ENCODE measurements around the gene FBXL13. TPM values are rescaled to one million over a fixed set of nuclear protein-coding genes. Genes with fewer than 3 reads are reported as not detected.

The FBXL13 gene
- total and polyA plus RNA-seq, 2 experiments from 2014 or later: 1.2 to 2.5 TPM

DNA sequence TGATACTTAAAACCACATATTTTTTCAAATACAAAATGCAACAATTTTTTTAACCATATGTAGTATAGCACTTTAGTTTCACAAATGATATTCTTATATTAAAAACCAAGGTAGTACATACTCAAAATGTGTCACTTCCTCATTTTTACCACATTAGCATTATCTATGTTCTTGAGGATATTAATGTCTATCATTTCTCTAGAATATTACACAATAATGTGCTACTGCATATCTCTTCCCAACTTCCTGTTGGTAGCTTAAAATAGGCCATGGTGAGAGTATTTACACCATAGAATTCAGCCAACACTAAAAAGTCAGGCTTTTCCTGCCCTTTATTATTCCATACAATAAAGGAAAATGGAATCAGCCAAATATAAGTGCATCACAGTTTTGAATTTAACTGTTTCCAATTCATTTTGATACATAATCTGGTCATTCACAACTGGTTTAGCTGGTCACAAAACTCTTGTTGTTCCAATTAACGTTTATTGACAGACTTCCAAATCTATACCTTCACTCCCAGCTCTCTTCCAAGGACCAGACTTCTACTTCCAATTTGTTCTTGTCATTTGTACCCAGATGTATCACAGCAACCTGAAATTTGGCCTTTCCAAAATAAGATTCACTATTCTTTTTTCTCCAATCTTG lies 181.8 kb downstream of the FBXL13 start (continued):
- TF ChIP-seq, protein P1, sequence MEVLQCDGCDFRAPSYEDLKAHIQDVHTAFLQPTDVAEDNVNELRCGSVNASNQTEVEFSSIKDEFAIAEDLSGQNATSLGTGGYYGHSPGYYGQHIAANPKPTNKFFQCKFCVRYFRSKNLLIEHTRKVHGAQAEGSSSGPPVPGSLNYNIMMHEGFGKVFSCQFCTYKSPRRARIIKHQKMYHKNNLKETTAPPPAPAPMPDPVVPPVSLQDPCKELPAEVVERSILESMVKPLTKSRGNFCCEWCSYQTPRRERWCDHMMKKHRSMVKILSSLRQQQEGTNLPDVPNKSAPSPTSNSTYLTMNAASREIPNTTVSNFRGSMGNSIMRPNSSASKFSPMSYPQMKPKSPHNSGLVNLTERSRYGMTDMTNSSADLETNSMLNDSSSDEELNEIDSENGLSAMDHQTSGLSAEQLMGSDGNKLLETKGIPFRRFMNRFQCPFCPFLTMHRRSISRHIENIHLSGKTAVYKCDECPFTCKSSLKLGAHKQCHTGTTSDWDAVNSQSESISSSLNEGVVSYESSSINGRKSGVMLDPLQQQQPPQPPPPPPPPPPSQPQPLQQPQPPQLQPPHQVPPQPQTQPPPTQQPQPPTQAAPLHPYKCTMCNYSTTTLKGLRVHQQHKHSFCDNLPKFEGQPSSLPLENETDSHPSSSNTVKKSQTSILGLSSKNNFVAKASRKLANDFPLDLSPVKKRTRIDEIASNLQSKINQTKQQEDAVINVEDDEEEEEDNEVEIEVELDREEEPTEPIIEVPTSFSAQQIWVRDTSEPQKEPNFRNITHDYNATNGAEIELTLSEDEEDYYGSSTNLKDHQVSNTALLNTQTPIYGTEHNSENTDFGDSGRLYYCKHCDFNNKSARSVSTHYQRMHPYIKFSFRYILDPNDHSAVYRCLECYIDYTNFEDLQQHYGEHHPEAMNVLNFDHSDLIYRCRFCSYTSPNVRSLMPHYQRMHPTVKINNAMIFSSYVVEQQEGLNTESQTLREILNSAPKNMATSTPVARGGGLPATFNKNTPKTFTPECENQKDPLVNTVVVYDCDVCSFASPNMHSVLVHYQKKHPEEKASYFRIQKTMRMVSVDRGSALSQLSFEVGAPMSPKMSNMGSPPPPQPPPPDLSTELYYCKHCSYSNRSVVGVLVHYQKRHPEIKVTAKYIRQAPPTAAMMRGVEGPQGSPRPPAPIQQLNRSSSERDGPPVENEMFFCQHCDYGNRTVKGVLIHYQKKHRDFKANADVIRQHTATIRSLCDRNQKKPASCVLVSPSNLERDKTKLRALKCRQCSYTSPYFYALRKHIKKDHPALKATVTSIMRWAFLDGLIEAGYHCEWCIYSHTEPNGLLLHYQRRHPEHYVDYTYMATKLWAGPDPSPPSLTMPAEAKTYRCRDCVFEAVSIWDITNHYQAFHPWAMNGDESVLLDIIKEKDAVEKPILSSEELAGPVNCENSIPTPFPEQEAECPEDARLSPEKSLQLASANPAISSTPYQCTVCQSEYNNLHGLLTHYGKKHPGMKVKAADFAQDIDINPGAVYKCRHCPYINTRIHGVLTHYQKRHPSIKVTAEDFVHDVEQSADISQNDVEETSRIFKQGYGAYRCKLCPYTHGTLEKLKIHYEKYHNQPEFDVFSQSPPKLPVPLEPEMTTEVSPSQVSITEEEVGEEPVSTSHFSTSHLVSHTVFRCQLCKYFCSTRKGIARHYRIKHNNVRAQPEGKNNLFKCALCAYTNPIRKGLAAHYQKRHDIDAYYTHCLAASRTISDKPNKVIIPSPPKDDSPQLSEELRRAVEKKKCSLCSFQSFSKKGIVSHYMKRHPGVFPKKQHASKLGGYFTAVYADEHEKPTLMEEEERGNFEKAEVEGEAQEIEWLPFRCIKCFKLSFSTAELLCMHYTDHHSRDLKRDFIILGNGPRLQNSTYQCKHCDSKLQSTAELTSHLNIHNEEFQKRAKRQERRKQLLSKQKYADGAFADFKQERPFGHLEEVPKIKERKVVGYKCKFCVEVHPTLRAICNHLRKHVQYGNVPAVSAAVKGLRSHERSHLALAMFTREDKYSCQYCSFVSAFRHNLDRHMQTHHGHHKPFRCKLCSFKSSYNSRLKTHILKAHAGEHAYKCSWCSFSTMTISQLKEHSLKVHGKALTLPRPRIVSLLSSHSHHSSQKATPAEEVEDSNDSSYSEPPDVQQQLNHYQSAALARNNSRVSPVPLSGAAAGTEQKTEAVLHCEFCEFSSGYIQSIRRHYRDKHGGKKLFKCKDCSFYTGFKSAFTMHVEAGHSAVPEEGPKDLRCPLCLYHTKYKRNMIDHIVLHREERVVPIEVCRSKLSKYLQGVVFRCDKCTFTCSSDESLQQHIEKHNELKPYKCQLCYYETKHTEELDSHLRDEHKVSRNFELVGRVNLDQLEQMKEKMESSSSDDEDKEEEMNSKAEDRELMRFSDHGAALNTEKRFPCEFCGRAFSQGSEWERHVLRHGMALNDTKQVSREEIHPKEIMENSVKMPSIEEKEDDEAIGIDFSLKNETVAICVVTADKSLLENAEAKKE (CRISPR knock-in tag; IDR thresholded peaks at IDR 0.05): no peak
- TF ChIP-seq, protein P2, sequence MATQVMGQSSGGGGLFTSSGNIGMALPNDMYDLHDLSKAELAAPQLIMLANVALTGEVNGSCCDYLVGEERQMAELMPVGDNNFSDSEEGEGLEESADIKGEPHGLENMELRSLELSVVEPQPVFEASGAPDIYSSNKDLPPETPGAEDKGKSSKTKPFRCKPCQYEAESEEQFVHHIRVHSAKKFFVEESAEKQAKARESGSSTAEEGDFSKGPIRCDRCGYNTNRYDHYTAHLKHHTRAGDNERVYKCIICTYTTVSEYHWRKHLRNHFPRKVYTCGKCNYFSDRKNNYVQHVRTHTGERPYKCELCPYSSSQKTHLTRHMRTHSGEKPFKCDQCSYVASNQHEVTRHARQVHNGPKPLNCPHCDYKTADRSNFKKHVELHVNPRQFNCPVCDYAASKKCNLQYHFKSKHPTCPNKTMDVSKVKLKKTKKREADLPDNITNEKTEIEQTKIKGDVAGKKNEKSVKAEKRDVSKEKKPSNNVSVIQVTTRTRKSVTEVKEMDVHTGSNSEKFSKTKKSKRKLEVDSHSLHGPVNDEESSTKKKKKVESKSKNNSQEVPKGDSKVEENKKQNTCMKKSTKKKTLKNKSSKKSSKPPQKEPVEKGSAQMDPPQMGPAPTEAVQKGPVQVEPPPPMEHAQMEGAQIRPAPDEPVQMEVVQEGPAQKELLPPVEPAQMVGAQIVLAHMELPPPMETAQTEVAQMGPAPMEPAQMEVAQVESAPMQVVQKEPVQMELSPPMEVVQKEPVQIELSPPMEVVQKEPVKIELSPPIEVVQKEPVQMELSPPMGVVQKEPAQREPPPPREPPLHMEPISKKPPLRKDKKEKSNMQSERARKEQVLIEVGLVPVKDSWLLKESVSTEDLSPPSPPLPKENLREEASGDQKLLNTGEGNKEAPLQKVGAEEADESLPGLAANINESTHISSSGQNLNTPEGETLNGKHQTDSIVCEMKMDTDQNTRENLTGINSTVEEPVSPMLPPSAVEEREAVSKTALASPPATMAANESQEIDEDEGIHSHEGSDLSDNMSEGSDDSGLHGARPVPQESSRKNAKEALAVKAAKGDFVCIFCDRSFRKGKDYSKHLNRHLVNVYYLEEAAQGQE (IDR thresholded peaks at IDR 0.05; ENCODE audit: unreplicated experiment): no peak
- no peak for TF ChIP-seq CREB1 (CRISPR knock-in tag; IDR thresholded peaks at IDR 0.05; ENCODE audit: low read depth)
- TF ChIP-seq EZH2 (IDR thresholded peaks at IDR 0.05; ENCODE audit: low read depth, unreplicated experiment): no peak
- TF ChIP-seq, protein P3, sequence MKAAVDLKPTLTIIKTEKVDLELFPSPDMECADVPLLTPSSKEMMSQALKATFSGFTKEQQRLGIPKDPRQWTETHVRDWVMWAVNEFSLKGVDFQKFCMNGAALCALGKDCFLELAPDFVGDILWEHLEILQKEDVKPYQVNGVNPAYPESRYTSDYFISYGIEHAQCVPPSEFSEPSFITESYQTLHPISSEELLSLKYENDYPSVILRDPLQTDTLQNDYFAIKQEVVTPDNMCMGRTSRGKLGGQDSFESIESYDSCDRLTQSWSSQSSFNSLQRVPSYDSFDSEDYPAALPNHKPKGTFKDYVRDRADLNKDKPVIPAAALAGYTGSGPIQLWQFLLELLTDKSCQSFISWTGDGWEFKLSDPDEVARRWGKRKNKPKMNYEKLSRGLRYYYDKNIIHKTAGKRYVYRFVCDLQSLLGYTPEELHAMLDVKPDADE (IDR thresholded peaks at IDR 0.05): no peak
- TF ChIP-seq ZNF331 (CRISPR knock-in tag; IDR thresholded peaks at IDR 0.05; ENCODE audit: low read depth): no peak
- TF ChIP-seq NANOG (IDR thresholded peaks at IDR 0.05; ENCODE audit: borderline replicate concordance): no peak

Data from GM23338 (cell line).